Upper lobe of left lung (tissue), 4 donors: Measurements from ENCODE around the gene CD7.

Experiments
- EP300 ChIP-seq, 4 donors: sonication (generic); formaldehyde crosslinking; IDR thresholded peaks; one replicate each; pipeline ENCODE4 v1.5.1; 2017; ENCODE audit warnings: antibody characterized with exemption in 4 of 4, control low read depth in 2 of 4
- POLR2A ChIP-seq, 4 donors: fragments of 450-650 bp; IDR thresholded peaks; one replicate each; pipeline ENCODE4 v1.5.1; 2016 to 2017; ENCODE audit warnings: antibody characterized with exemption in 4 of 4, mild to moderate bottlenecking in 2 of 4
- POLR2AphosphoS5 ChIP-seq, 2 donors: sonication (generic); formaldehyde crosslinking; IDR thresholded peaks; one replicate each; pipeline ENCODE4 v1.5.1; 2017; ENCODE audit warnings: antibody characterized with exemption in 2 of 2
- TF ChIP-seq, protein P1 (sequence below), 6 experiments: fragments of 450-650 bp in 4 of 6; fragments of 200-600 bp in 2 of 6; sonication (generic) in 2 of 6; IDR thresholded peaks; one replicate each; pipeline ENCODE4 v1.5.1; 2016 to 2019; ENCODE audit warnings: antibody characterized with exemption in 6 of 6

DNA sequence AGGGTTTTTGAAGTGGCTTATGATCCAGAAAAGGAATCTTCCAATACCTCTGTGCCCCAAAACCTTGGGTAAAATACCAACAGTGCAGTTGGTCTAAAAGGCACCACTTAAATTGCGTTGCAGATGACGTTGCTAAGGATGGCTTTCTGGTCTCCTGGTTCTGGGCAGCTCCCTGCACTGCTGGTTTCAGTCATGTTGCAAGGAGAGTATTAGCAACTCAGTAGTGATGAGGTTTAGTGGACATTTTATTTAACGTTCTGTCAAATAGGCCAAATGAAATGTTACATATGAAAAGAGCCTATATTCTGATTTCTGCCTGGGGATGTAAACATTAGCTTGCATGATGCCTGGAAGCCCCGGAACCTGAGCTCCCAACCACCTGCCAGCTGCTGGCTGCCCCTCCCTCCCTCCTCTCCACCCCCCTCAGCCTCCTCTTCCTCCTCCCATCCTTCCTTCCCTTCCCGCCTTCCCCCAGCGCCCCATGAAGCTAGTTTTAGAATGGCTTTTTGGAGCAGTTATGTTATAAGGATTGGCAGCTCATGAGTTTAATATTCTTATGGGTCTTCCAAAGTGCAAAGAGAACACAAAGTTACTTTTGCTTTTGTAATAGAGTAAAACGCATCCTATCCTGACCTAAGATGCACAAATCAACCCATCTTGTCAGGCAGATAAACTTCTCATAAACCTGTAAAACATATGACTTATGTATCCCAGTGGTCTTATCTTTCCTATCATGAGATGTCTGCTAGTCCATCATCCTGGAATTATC is 20.7 kb downstream of the CD7 start:
- TF ChIP-seq, protein P1, sequence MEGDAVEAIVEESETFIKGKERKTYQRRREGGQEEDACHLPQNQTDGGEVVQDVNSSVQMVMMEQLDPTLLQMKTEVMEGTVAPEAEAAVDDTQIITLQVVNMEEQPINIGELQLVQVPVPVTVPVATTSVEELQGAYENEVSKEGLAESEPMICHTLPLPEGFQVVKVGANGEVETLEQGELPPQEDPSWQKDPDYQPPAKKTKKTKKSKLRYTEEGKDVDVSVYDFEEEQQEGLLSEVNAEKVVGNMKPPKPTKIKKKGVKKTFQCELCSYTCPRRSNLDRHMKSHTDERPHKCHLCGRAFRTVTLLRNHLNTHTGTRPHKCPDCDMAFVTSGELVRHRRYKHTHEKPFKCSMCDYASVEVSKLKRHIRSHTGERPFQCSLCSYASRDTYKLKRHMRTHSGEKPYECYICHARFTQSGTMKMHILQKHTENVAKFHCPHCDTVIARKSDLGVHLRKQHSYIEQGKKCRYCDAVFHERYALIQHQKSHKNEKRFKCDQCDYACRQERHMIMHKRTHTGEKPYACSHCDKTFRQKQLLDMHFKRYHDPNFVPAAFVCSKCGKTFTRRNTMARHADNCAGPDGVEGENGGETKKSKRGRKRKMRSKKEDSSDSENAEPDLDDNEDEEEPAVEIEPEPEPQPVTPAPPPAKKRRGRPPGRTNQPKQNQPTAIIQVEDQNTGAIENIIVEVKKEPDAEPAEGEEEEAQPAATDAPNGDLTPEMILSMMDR (IDR thresholded peaks at IDR 0.05): no peak
- TF ChIP-seq POLR2A (IDR thresholded peaks at IDR 0.05) (no peak), EP300 (IDR thresholded peaks at IDR 0.05) (no peak), POLR2AphosphoS5 (IDR thresholded peaks at IDR 0.05) (no peak)
